ENCODE data around the gene TNFRSF8.

DNA sequence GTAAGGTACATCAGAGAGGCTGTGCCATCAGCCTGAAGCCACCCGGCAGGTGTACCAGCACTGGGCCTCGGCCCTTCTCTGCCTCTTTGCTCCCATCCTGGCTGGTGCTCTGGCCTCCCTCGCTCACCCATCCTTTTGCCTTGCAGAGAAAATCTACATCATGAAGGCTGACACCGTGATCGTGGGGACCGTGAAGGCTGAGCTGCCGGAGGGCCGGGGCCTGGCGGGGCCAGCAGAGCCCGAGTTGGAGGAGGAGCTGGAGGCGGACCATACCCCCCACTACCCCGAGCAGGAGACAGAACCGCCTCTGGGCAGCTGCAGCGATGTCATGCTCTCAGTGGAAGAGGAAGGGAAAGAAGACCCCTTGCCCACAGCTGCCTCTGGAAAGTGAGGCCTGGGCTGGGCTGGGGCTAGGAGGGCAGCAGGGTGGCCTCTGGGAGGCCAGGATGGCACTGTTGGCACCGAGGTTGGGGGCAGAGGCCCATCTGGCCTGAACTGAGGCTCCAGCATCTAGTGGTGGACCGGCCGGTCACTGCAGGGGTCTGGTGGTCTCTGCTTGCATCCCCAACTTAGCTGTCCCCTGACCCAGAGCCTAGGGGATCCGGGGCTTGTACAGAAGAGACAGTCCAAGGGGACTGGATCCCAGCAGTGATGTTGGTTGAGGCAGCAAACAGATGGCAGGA lies 79.2 kb downstream of the TNFRSF8 start:
- TF ChIP-seq, protein P1, sequence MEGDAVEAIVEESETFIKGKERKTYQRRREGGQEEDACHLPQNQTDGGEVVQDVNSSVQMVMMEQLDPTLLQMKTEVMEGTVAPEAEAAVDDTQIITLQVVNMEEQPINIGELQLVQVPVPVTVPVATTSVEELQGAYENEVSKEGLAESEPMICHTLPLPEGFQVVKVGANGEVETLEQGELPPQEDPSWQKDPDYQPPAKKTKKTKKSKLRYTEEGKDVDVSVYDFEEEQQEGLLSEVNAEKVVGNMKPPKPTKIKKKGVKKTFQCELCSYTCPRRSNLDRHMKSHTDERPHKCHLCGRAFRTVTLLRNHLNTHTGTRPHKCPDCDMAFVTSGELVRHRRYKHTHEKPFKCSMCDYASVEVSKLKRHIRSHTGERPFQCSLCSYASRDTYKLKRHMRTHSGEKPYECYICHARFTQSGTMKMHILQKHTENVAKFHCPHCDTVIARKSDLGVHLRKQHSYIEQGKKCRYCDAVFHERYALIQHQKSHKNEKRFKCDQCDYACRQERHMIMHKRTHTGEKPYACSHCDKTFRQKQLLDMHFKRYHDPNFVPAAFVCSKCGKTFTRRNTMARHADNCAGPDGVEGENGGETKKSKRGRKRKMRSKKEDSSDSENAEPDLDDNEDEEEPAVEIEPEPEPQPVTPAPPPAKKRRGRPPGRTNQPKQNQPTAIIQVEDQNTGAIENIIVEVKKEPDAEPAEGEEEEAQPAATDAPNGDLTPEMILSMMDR (conservative IDR thresholded peaks at IDR 0.05; ENCODE audit: low read depth, low read length) = no peak
- no peak for TF ChIP-seq EZH2 (IDR thresholded peaks at IDR 0.05; ENCODE audit: borderline replicate concordance, low read depth, low read length, poor library complexity, severe bottlenecking)
